GM12878 (cell line): ENCODE data around the gene FOXK1. TPM values are rescaled to one million over a fixed set of nuclear protein-coding genes. Genes with fewer than 3 reads are reported as not detected.

Experiments used
- ATAC-seq: fragments of 200-7000 bp; cut with Tn5 transposase; 3 replicates; pipeline ENCODE4 v1.9.1; 2020; ENCODE audit warnings: mild to moderate bottlenecking, moderate library complexity
- BruUV-seq: library from RNA; stranded (reverse); fragments of 400-500 nt; replicated peaks from 2 replicates; lab custom pipeline; 2021; lab: Mats Ljungman, UMichigan
- CTCF ChIA-PET: fragments of 300-600 bp; sonication (Branson Sonifier 250); formaldehyde crosslinking; extraction: SDS; loops from one replicate; lab custom pipeline; 2021; ENCODE audit warnings: inconsistent platforms; lab: Yijun Ruan, JAX
- POLR2A ChIA-PET: fragments of 350-600 bp; formaldehyde crosslinking; extraction: SDS; loops from one replicate; lab custom pipeline; 2021; ENCODE audit warnings: inconsistent platforms; lab: Charles Lee
- RAD21 ChIA-PET: fragments of 300-600 bp; sonication (Branson Sonifier 250); formaldehyde crosslinking; loops from one replicate; lab custom pipeline; 2023; ENCODE audit warnings: antibody characterized with exemption; ENCODE audit not compliant: unreplicated experiment; lab: Charles Lee
- SMC1A ChIA-PET: fragments of 300-600 bp; sonication (Branson Sonifier 250); formaldehyde crosslinking; loops from one replicate; lab custom pipeline; 2023; ENCODE audit not compliant: unreplicated experiment, uncharacterized antibody; lab: Charles Lee
- DNase-seq: peaks from one replicate; pipeline ENCODE4 v3.0.0-alpha.2; 2011; ENCODE audit warnings: low read depth, low spot score
- FAIRE-seq: peaks from 3 replicates; lab custom pipeline; 2011; peaks lifted over from hg19 to GRCh38; lab: Jason Lieb, UNC
- H2AFZ ChIP-seq: 2 replicates; pipeline ENCODE4 v1.6.0; 2011; ENCODE audit warnings: low read depth, low read length, control low read depth; ENCODE audit not compliant: control insufficient read depth
- H3K27ac ChIP-seq: 2 replicates; pipeline ENCODE4 v1.5.1; 2011; ENCODE audit warnings: control low read depth; ENCODE audit not compliant: control insufficient read depth, insufficient read depth
- H3K27me3 ChIP-seq, 2 experiments: replicated peaks in 1 of 2; 2 replicates each; pipeline versions ENCODE4 v1.6.0 to v1.6.1; 2011; ENCODE audit warnings: low read length in 1 of 2; ENCODE audit not compliant: control insufficient read depth in 2 of 2, insufficient read depth in 2 of 2
- H3K36me3 ChIP-seq, 2 experiments: 2 replicates each; pipeline ENCODE4 v1.5.1; 2011; ENCODE audit warnings: low read length in 1 of 2; ENCODE audit not compliant: control insufficient read depth in 2 of 2, insufficient read depth in 2 of 2
- H3K4me1 ChIP-seq: 2 replicates; pipeline ENCODE4 v1.6.1; 2011; ENCODE audit warnings: mild to moderate bottlenecking, low read length, moderate library complexity, mixed read lengths; ENCODE audit not compliant: control insufficient read depth, insufficient read depth
- H3K4me2 ChIP-seq: 2 replicates; pipeline ENCODE4 v1.6.0; 2011; ENCODE audit warnings: control low read depth; ENCODE audit not compliant: control insufficient read depth, insufficient read depth
- H3K4me3 ChIP-seq: fragments of 200-600 bp; sonication (generic); 2 replicates; pipeline ENCODE4 v1.5.1; 2016
- H3K79me2 ChIP-seq: 2 replicates; pipeline ENCODE4 v1.6.0; 2011; ENCODE audit warnings: low read length; ENCODE audit not compliant: control insufficient read depth, insufficient read depth
- H3K9ac ChIP-seq: 2 replicates; pipeline ENCODE4 v1.8.0; 2011; ENCODE audit warnings: low read length, control low read depth, mixed read lengths; ENCODE audit not compliant: control insufficient read depth, insufficient read depth
- H3K9me3 ChIP-seq: replicated peaks from 3 replicates; pipeline ENCODE4 v1.5.1; 2011; ENCODE audit warnings: mild to moderate bottlenecking, low read length; ENCODE audit not compliant: control insufficient read depth, insufficient read depth
- H4K20me1 ChIP-seq: 2 replicates; pipeline ENCODE4 v1.6.0; 2011; ENCODE audit not compliant: control insufficient read depth, insufficient read depth
- ATF7 ChIP-seq: fragments of 450-650 bp; IDR thresholded peaks from 2 replicates; pipeline ENCODE4 v1.6.1; 2016; ENCODE audit warnings: low read depth, mild to moderate bottlenecking
- BCL11A ChIP-seq: IDR thresholded peaks from 2 replicates; pipeline ENCODE4 v1.6.1; 2011; ENCODE audit warnings: low read depth, low read length
- CBX5 ChIP-seq: sonication (generic); IDR thresholded peaks from 2 replicates; pipeline ENCODE4 v1.6.1; 2016; ENCODE audit warnings: low read depth, moderate library complexity, mild to moderate bottlenecking, inconsistent platforms
- ESRRA ChIP-seq: IDR thresholded peaks from 2 replicates; pipeline ENCODE4 v1.6.1; 2012; ENCODE audit warnings: mild to moderate bottlenecking, low read length, improper control_type of control experiment
- EZH2 ChIP-seq: IDR thresholded peaks from 2 replicates; pipeline ENCODE4 v1.6.1; 2012; ENCODE audit warnings: low read depth, mild to moderate bottlenecking, control low read depth, inconsistent platforms, low read length, borderline replicate concordance; ENCODE audit not compliant: control insufficient read depth
- GATAD2B ChIP-seq: fragments of 450-650 bp; conservative IDR thresholded peaks from 2 replicates; pipeline ENCODE4 v1.6.1; 2017; ENCODE audit warnings: low read depth, mild to moderate bottlenecking, moderate library complexity
- KDM1A ChIP-seq: fragments of 200-600 bp; sonication (generic); IDR thresholded peaks from 2 replicates; pipeline ENCODE4 v1.6.1; 2016; ENCODE audit warnings: borderline replicate concordance
- NFXL1 ChIP-seq: fragments of 450-650 bp; IDR thresholded peaks from 2 replicates; pipeline ENCODE4 v1.6.1; 2017; ENCODE audit warnings: antibody characterized with exemption, mild to moderate bottlenecking, borderline replicate concordance
- NFYA ChIP-seq: IDR thresholded peaks from 2 replicates; pipeline ENCODE4 v1.6.1; 2011; ENCODE audit warnings: low read depth, mild to moderate bottlenecking, low read length, improper control_type of control experiment, borderline replicate concordance
- NRF1 ChIP-seq: conservative IDR thresholded peaks from 2 replicates; pipeline ENCODE4 v1.6.1; 2011; ENCODE audit warnings: mild to moderate bottlenecking, low read depth, low read length, improper control_type of control experiment
- SP1 ChIP-seq: IDR thresholded peaks from one replicate; pipeline ENCODE4 v1.6.1; 2011; ENCODE audit warnings: low read depth, low read length
- SPI1 ChIP-seq: IDR thresholded peaks from 2 replicates; pipeline ENCODE4 v1.6.1; 2011; ENCODE audit warnings: low read depth, mild to moderate bottlenecking, low read length, moderate library complexity, borderline replicate concordance; ENCODE audit not compliant: insufficient read depth
- YY1 ChIP-seq: IDR thresholded peaks from 2 replicates; pipeline ENCODE4 v1.6.1; 2011; ENCODE audit warnings: low read depth, mild to moderate bottlenecking, low read length
- WGBS: methylation state at CpG from one replicate; pipeline ENCODE4 v1.1.6; 2016; ENCODE audit warnings: low lambda C conversion rate; ENCODE audit not compliant: insufficient replicate concordance, insufficient coverage; ENCODE audit errors: missing lambda C conversion rate; 5-methylcytosine and 5-hydroxymethylcytosine counted together
- in situ Hi-C: fragments of 300-500 bp; cut with MboI; formaldehyde crosslinking; loops from 9 replicates; pipeline ENCODE4 v1.14.3; 2018; ENCODE audit warnings: mixed read lengths
- intact Hi-C: fragments of 100-400 bp; cut with micrococcal nuclease; formaldehyde crosslinking; loops from one replicate; pipeline ENCODE4 v1.14.2; 2022; ENCODE audit not compliant: unreplicated experiment
- polyA plus RNA-seq, 11 experiments: library from polyadenylated mRNA; depleted of rRNA in 4 of 11; unstranded in 6 of 11; stranded (reverse) in 5 of 11; fragments of >200 nt; fragmentation: Nextera tagmentation in 4 of 11; fragmentation: Illumina TruSeq in 1 of 11; extraction: Ambion mirVana in 4 of 11; extraction: Trizol in 1 of 11; gene quantifications; 1 replicate in 1 of 11; 2 replicates in 10 of 11; pipeline versions ENCODE4 v1.2.1 to v1.2.3, GENCODE V29; 2011 to 2016; ENCODE audit warnings: inconsistent platforms in 2 of 11, missing spikeins in 2 of 11, low read depth in 1 of 11
- total RNA-seq, 4 experiments: library from RNA; depleted of rRNA in 3 of 4; stranded (reverse); fragments of >200 nt in 3 of 4; fragmentation: Illumina TruSeq in 1 of 4; extraction: Trizol in 1 of 4; gene quantifications; 2 replicates each; pipeline versions ENCODE4 v1.2.1 to v1.2.3, GENCODE V29; 2013 to 2021
- TF ChIP-seq, protein P1 (sequence below), 3 experiments: IDR thresholded peaks in 2 of 3; conservative IDR thresholded peaks in 1 of 3; 2 replicates each; pipeline ENCODE4 v1.5.1; 2011; ENCODE audit warnings: low read depth in 3 of 3, low read length in 3 of 3, mild to moderate bottlenecking in 3 of 3, control low read depth in 2 of 3, moderate library complexity in 2 of 3, inconsistent platforms in 1 of 3, mixed read lengths in 1 of 3; ENCODE audit not compliant: control insufficient read depth in 2 of 3, insufficient read depth in 1 of 3; ENCODE audit errors: extremely low read depth in 1 of 3
- TF ChIP-seq, protein P2 (sequence below): IDR thresholded peaks from 2 replicates; pipeline ENCODE4 v1.6.1; 2011; ENCODE audit warnings: borderline replicate concordance, low read depth, mild to moderate bottlenecking, moderate library complexity, mixed read lengths, low read length; ENCODE audit not compliant: insufficient read depth; ENCODE audit errors: extremely low read length

Gene FOXK1
- total and polyA plus RNA-seq, 10 of the 15 experiments (the other 5 are each of a cell fraction or from before 2014, with no cell fraction given): 0.24 to 31.8 (median 4.5) TPM

DNA sequence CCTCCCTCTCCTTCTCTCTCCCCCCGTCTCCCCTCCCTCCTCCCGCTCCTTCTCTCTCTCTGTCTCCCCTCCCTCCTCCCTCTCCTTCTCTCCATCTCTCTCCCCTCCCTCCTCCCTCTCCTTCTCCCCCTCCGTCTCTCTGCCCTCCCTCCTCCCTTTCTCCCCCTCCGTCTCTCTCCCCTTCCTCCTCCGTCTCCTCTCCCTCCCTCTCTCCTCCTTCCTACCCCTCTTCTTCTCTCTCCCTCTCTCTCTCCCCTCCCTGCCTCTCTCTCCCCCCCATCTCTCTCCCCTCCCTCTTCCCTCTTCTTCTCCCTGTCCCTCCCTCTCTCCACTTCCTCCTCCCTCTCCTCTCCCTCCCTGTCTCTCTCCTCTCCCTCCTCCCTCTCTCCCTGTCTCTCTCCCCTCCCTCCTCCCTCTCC is 125.5 kb downstream of the FOXK1 start:
- Histone ChIP-seq H3K27ac (no peak overlapping the region), H4K20me1 (no peaks in the 10 kb centered on the region), H3K9ac (no peak overlapping the region), H3K4me1 (no peaks in the 10 kb centered on the region), H3K4me3 (no peak overlapping the region), H2AFZ (no peak overlapping the region), H3K36me3 (no peaks in the 10 kb centered on the region), H3K4me2 (no peak overlapping the region), H3K27me3 (no peaks in the 10 kb centered on the region), H3K79me2 (no peaks in the 10 kb centered on the region)
- DNase-seq: no peak
- CTCF ChIA-PET: no interaction called here
- BruUV-seq: no TSS peak
- POLR2A ChIA-PET: no interaction called here
- RAD21 ChIA-PET: no interaction called here
- in situ Hi-C loops (no loop called here), intact Hi-C loops (no loop called here)
- no peak for ATAC-seq
- SMC1A ChIA-PET: no interaction called here
- TF ChIP-seq YY1: no peak
- no peak for TF ChIP-seq NFYA
- no peak for TF ChIP-seq CBX5
- TF ChIP-seq KDM1A: no peak
- no peak for TF ChIP-seq SP1
- no peak for TF ChIP-seq BCL11A
- TF ChIP-seq, protein P1, sequence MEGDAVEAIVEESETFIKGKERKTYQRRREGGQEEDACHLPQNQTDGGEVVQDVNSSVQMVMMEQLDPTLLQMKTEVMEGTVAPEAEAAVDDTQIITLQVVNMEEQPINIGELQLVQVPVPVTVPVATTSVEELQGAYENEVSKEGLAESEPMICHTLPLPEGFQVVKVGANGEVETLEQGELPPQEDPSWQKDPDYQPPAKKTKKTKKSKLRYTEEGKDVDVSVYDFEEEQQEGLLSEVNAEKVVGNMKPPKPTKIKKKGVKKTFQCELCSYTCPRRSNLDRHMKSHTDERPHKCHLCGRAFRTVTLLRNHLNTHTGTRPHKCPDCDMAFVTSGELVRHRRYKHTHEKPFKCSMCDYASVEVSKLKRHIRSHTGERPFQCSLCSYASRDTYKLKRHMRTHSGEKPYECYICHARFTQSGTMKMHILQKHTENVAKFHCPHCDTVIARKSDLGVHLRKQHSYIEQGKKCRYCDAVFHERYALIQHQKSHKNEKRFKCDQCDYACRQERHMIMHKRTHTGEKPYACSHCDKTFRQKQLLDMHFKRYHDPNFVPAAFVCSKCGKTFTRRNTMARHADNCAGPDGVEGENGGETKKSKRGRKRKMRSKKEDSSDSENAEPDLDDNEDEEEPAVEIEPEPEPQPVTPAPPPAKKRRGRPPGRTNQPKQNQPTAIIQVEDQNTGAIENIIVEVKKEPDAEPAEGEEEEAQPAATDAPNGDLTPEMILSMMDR (IDR thresholded peaks at IDR 0.05 in 2 of 3, conservative IDR thresholded peaks at IDR 0.05 in 1 of 3; ENCODE audit: control insufficient read depth in 2 of 3, extremely low read depth in 1 of 3, insufficient read depth in 1 of 3, low read depth in 3 of 3, low read length in 3 of 3): no peak
- TF ChIP-seq NFXL1: no peak
- TF ChIP-seq NRF1: no peak
- TF ChIP-seq ESRRA: no peak
- no peak for TF ChIP-seq SPI1
- no peak for TF ChIP-seq ATF7
- TF ChIP-seq, protein P2, sequence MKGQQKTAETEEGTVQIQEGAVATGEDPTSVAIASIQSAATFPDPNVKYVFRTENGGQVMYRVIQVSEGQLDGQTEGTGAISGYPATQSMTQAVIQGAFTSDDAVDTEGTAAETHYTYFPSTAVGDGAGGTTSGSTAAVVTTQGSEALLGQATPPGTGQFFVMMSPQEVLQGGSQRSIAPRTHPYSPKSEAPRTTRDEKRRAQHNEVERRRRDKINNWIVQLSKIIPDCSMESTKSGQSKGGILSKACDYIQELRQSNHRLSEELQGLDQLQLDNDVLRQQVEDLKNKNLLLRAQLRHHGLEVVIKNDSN: no peak
- no peak for TF ChIP-seq EZH2
- TF ChIP-seq GATAD2B: no peak
- TF ChIP-seq, all 136 proteins: peak for 0
- H3K9me3 ChIP-seq: no peaks in the 10 kb centered on the region
- 0% methylated on average over 1 of the region's 5 CpGs for WGBS
- no peak for FAIRE-seq
